ENCODE results near the gene WDR83.

DNA sequence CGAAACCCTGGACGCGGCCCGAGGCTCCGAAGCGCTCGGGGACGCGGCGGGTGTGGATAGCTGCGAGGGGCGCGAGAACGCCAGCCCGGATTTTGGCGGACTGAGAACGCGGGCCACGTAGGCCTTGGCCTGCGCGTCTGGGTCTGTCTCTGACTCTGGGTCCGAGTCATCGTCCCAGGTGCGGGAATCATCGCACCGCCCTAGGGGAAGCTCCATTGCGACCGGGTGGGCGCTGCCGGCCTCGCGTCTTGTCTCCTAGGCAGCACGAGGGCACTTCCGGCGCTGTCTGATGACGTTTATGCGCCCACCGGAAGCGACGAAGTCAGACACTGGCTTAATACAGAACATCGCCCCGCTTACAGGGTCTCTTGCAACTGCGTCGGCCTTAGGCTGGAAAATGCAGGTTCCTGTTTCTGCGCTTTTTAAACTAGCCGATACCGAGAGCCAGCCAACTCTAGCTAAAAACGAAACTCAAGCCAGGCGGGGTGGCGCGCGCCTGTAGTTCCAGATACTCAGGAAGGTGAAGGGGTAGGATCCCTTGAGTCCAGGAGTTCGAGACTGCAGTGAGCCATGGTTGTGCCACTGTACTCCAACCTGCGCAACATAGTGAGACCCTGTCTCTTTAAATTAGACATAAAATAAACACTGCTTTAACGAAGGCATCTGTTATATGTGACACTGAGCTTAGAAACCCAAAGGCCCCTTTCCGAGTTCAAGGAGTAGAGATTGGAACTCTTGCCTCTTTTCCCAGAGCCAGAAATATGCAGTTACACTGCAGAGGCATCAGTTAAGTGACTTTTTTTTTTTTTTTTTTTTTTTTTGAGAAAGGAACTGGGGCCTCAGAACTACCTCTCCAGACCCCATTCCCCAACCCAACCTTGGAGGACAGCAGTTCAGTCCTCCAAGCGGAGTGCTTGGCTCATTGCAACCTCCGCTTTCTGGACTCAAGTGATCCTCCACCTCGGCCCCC lies 30.0 kb downstream of the WDR83 start, which contains the start of gene FBXW9:
- TF ChIP-seq CTCF (IDR thresholded peaks at IDR 0.05) (no peak), EZH2phosphoT487 (IDR thresholded peaks at IDR 0.05) (no peak)
